ENCODE data around the gene GM2A.

DNA sequence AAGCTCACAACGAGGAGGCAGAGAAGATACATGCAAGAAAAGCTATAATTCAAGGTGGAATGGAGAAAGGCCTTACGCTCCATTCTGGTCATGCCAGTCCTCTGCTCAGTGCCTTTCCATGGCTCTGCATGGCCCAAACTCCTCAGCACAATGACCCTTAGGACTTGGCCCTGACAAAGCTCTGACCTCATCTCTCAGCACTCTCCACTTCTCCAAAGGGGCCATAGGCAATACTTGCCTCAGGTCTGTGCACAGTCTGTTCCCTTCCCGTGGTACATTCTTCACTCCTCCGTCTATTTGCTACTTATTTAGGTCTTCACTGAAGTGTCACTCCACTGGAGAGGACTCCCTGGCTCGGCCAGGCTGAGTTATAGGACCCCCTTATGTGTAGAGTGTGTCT is 25.9 kb downstream of the GM2A start:
- TF ChIP-seq CTCF (IDR thresholded peaks at IDR 0.05) (no peak), POLR2A (IDR thresholded peaks at IDR 0.05) (no peak)
